Left lung (tissue), 10 donors: ENCODE data around the gene ACBD6. TPM values are rescaled to one million over a fixed set of nuclear protein-coding genes. Genes with fewer than 3 reads are reported as not detected.

ENCODE experiments used
- ATAC-seq: fragments of 200-7000 bp; cut with Tn5 transposase; one replicate; pipeline ENCODE4 v1.9.1; 2020; ENCODE audit warnings: moderate library complexity
- DNase-seq, 4 donors: peaks; one replicate each; pipeline ENCODE4 v3.0.0-alpha.2; 2013 to 2020
- H3K27ac ChIP-seq, 2 donors: fragments of 200-600 bp; sonication (generic) in 1 of 2; one replicate each; pipeline versions ENCODE4 v1.5.0 to v1.8.0; 2020 to 2021
- H3K27me3 ChIP-seq, 2 donors: fragments of 200-600 bp; sonication (generic) in 1 of 2; one replicate each; pipeline versions ENCODE4 v1.5.0 to v1.8.0; 2020 to 2021
- H3K36me3 ChIP-seq, 2 donors: fragments of 200-600 bp; sonication (generic) in 1 of 2; one replicate each; pipeline versions ENCODE4 v1.5.0 to v1.8.0; 2020 to 2021
- H3K4me1 ChIP-seq, 2 donors: fragments of 200-600 bp; one replicate each; pipeline ENCODE4 v1.8.0; 2021
- H3K4me3 ChIP-seq, 2 donors: fragments of 200-600 bp; sonication (generic) in 1 of 2; one replicate each; pipeline versions ENCODE4 v1.5.0 to v1.8.0; 2020 to 2021; ENCODE audit warnings: mild to moderate bottlenecking in 1 of 2
- H3K9me3 ChIP-seq, 2 donors: fragments of 200-600 bp; sonication (generic) in 1 of 2; one replicate each; pipeline versions ENCODE4 v1.5.0 to v1.8.0; 2020 to 2021
- CTCF ChIP-seq, 2 donors: fragments of 200-600 bp; sonication (generic) in 1 of 2; IDR thresholded peaks; one replicate each; pipeline versions ENCODE4 v1.5.0 to v1.8.0; 2021; ENCODE audit warnings: antibody characterized with exemption in 2 of 2
- intact Hi-C, 2 donors: fragments of 100-400 bp; cut with DNase I; formaldehyde crosslinking; loops; one replicate each; pipeline versions ENCODE4 v1.11.2 to v1.14.2; 2022
- polyA plus RNA-seq, 6 donors: library from polyadenylated mRNA; unstranded; fragments of 120-200 nt; gene quantifications; one replicate each; pipeline ENCODE4 v1.2.1, GENCODE V29; 2013; ENCODE audit not compliant: insufficient read length in 6 of 6
- total RNA-seq, 2 donors: library from RNA; stranded (reverse); fragmentation: NEBNext Ultra II Directional; extraction: Animal tissue kit (Norgen Biotek cat#: 25700); gene quantifications; one replicate each; pipeline ENCODE4 v1.2.1, GENCODE V29; 2021
- donor health status: DM: no; HTN: yes; CAD: no.
- donor health status: DM: no; HTN: no; CAD: no.

Gene ACBD6
- total and polyA plus RNA-seq, 8 donors: 26.5 to 81.9 (median 78.9) TPM

GRCh38 chr1:180376800-180377199 is 125.6 kb downstream of the ACBD6 start:
- Histone ChIP-seq H3K9me3 (peaks cover 0 to 30% of the 10 kb centered on the region in 2 donors), H3K36me3 (no peaks in the 10 kb centered on the region), H3K27me3 (no peaks in the 10 kb centered on the region), H3K27ac (no peak overlapping the region), H3K4me3 (no peak overlapping the region), H3K4me1 (no peaks in the 10 kb centered on the region)
- DNase-seq (no peak), ATAC-seq (no peak)
- no peak for TF ChIP-seq CTCF (IDR thresholded peaks at IDR 0.05)
- intact Hi-C loops: no loop called here

DNA sequence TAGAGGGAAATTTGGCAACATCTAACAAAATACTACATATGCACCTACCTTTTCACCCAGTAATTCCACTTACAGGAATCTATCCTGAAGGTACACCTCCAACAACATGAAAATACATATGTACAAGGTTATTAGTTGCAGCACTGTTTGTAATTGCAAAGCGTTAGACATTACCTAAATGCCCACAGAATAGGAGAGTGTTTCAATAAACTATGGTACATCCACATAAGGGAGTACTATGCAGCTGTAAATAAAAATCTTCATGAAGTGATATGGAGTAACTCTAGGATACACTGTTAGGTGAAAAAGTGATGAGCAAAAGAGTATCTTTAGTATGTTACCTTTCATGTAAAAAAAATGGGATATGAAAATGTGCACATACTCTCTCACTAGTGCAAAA is 126.1 kb downstream of the ACBD6 start:
- H3K4me3 ChIP-seq: no peak overlapping the region
- TF ChIP-seq CTCF (IDR thresholded peaks at IDR 0.05): no peak
- H3K4me1 ChIP-seq: no peaks in the 10 kb centered on the region
- ATAC-seq (no peak), DNase-seq (no peak)
- intact Hi-C loops: no loop called here
- no peaks in the 10 kb centered on the region for H3K36me3 ChIP-seq
- H3K27me3 ChIP-seq: no peaks in the 10 kb centered on the region
- peaks cover 0 to 27% of the 10 kb centered on the region in 2 donors for H3K9me3 ChIP-seq
- no peak overlapping the region for H3K27ac ChIP-seq

DNA sequence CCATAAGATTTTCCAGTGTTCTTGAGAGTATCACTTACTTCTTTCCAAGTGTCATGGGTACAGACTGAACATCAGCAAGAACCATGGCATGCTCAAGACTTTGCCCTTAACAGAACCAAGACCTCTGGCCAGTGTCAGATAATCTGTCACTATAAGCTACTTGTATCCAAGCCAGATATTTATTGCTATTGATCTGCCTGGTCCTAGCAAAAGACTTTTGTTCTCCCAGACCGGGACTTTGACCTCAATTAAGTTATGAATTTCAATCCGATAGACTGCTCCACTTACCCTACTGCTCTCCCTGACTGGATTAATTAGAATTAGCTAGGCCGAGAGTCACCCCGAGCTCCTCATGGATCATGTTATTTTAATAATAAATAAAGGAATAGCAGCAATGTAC is 129.6 kb downstream of the ACBD6 start:
- no peak for TF ChIP-seq CTCF (IDR thresholded peaks at IDR 0.05)
- Histone ChIP-seq H3K4me1 (no peaks in the 10 kb centered on the region), H3K36me3 (no peaks in the 10 kb centered on the region), H3K27ac (no peak overlapping the region), H3K9me3 (no peaks in the 10 kb centered on the region), H3K4me3 (no peak overlapping the region), H3K27me3 (no peaks in the 10 kb centered on the region)
- intact Hi-C loops: no loop called here
- ATAC-seq (no peak), DNase-seq (no peak)

GRCh38 chr1:180370597-180370996 is 131.8 kb downstream of the ACBD6 start:
- H3K27me3 ChIP-seq: no peaks in the 10 kb centered on the region
- ATAC-seq: no peak
- H3K27ac ChIP-seq: no peak overlapping the region
- H3K4me1 ChIP-seq: no peaks in the 10 kb centered on the region
- H3K4me3 ChIP-seq: no peak overlapping the region
- no peaks in the 10 kb centered on the region for H3K9me3 ChIP-seq
- no peak for TF ChIP-seq CTCF (IDR thresholded peaks at IDR 0.05)
- H3K36me3 ChIP-seq: no peaks in the 10 kb centered on the region
- DNase-seq: no peak
- intact Hi-C loops: no loop called here

DNA sequence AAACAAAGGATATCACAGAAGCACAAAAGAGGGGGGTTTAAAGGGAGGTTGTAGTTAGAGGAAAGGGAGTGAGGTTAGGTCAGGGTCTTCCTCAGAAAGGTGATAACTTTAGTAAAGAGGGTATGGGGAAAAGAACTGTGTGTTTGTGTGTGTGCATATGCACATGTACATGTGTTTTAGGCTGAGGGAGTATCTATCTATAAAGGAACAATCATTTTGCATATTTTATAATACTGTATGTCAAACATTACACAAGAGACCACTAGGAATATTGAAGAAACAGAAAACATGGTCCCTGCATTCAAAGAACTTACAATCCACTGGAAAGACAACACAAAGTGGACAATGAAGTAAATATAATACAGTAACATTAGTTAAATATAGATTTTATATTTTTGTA is 132.2 kb downstream of the ACBD6 start:
- intact Hi-C loops: no loop called here
- DNase-seq (no peak), ATAC-seq (no peak)
- no peak for TF ChIP-seq CTCF (IDR thresholded peaks at IDR 0.05)
- H3K4me3 ChIP-seq: no peak overlapping the region
- H3K4me1 ChIP-seq: no peaks in the 10 kb centered on the region
- H3K27me3 ChIP-seq: no peaks in the 10 kb centered on the region
- H3K9me3 ChIP-seq: no peaks in the 10 kb centered on the region
- H3K36me3 ChIP-seq: no peaks in the 10 kb centered on the region
- H3K27ac ChIP-seq: no peak overlapping the region
